ENCODE results near the gene POU3F3.

The POU3F3 gene

DNA sequence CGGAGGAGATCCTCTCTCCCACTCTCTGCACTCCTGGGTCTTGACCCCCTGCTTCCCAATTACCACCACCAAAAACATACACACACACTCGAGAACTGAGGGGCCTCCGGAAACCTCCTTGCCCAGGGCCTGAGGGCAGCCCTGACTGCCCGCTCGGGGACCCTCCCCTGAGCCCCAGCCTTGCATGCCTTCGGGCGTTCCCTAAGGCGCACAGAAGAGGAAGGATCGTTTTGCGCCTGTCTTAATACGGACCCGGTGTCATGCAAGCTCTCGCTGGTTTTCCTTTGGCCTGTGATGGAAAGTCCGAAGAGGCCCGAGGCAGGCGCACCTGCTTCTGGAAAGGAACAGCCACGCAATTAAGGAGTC lies 19.8 kb downstream of the POU3F3 start:
- DNase-seq, result no peak

DNA sequence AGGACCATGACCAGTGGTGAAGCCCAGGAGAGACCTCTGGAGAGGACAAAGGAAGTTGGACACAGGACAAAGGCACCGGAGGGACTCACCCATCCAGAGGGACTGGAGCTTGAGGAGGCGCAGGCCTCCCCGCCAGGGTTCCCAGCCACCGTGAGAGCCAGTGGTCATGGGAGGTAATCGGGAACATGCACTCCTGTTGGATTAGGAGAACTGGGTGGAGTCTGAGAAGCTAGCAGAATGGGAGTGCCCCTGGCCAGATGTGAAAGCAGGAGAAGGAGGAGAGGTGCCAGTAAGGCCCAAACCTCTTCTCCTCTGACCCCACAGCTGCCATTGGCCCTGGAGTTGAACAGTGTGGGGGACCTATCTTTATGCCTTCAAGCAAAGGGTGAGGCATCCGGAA lies 20.3 kb downstream of the POU3F3 start:
- DNase-seq, result no peak

DNA sequence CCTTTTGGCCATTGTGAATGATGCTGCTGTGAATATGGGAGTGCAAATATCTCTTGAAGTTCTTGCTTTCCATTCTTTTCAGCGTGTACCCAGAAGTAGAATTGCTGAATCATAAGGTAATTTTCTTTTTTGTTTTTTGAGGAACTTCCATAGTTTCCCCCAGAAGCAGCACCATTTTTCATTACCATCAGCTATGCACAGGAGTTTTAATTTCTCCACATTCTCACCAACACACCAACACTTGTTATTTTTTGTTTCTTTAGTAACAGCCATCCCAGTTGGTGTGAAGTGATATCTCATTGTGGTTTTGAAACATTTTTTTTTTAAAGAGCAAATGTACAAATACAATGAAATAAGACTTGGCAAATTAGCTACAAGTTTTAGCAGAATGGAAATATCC lies 21.3 kb downstream of the POU3F3 start:
- DNase-seq, result no peak

DNA sequence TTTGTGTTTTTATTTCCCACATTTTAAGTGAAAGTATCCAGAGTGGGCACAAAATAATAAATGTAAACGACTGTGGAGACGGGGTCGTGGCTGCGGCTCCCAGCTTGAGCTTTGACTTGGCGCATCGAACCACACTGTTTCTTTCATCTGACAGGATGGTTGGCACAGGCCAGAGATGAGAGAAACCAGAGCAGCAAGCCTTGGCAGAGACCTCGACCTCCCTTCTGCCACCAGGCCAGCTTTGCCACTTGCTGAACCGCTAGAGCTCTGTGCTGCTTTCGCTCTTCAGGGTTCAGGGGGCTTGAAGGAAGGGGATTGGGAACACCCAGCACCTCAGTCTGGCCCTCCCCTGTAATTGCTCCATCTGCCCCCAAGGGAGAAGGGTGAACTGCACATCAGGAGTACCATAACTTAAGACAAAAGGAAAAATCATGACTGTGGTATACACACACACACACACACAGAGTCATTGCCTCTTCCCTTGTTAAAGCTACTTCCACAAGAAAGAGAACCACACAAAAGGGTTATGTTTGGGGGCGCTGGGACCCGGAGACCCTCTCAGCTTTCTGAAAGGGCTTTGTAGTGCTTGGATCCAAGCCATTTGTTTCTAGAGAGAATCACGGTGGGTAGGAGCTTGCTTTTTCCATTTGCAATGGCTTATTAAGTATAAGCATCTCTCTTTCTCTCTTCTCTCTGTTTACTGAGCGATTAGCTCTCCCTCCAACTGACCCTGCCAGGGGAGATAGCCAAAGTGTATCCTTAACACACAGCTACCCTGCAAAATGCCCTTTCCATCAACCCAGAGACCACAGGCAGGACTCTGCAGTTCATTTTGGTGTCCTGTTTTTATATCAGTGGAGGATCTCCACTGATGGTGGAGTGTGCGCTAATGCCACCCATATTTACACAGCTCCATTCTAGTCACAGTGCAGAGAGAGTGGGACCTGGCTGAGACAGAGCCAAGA lies 23.0 kb downstream of the POU3F3 start:
- DNase-seq, result no peak

DNA sequence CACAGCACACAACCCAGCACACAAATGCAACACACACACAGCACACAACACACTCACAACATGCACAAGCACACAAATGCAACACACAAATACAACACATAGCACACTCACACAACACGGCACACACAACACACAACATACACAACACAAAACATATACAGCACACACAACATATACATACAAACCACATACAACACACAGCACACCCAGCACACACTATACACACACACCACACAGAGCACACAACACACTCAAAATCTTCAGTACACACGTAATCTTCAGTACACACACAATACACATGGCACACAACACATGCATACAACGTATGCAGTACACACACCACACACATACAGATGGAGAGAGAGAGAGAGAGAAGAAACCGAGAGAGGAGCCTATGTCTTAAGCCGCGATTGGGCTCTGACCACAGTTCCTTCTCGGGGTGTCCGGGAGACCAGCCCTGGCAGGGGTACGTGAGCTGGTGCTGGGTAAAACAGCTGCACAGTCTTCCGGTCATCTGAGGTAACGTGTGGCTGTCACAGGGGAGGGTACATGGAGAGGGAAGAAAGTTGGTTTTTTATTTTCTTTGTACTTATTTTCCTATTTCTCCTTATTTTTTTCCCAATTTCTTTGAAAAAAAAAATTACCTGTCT lies 25.1 kb downstream of the POU3F3 start:
- DNase-seq, result no peak

DNA sequence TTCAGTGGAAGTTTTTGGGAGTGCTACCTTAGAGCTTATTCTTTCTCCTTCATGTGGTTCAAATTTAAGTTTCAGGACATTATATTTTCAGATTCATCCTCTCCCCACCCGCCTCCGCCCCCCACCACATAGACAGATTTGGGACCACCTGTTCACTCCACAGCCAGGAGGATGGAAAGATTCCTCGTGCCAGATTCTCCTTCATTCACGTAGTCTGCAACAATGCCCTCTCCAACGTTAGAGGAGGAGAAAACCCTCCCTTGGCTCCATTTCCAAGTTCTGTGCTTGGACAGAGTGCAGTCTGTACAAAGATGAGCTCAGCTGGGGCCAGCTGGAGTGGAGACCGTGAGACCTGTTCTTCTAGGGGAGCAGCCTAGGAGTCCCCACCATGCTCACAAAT lies 26.2 kb downstream of the POU3F3 start:
- no peak for DNase-seq

DNA sequence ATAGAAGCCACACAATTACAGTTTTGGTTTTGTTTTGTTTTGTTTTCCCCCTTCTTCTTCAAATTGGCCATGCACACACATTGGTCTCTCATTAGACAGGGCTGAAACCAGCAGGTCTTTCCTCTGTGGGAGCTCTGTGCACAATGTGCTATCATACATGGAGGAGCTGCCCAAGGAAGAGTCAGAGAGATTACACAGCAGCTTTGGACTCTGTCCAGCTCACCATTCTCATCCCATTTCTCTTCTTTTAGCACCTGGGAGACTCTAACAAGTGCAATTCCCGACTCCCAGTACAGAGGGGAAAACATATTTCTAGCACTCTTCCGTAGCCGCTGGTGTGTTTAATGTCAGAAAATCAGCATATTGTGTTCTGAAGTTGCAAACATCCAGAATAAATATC lies 29.4 kb downstream of the POU3F3 start:
- DNase-seq, result no peak

DNA sequence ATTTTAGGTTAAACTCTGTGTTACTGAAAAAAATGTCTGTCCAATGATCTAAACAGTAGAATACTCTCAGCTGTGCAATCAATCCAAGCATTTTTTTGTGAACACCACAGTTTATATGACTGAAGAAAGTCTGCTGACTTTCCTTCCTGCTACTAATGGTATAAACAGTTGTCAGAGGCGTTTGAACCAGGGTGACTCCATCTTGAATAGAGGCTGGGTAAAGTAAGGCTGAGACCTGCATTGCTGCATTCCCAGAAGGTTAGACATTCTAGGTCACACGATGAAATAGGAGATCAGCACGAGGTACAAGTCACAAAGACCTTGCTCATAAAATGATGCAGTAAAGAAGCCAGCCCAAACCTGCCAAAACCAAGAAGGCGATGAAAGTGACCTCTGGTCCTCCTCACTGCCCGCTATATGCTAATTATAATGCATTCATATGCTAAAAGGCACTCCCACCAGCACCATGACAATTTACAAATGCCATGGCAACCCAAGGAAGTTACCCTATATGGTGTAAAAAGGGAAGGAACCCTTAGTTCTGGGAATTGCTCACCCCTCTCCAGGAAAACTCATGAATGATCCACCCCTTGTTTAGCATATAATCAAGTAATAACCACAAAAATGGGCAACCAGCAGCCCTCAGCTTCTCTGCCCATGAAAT lies 31.3 kb downstream of the POU3F3 start:
- no peak for DNase-seq

DNA sequence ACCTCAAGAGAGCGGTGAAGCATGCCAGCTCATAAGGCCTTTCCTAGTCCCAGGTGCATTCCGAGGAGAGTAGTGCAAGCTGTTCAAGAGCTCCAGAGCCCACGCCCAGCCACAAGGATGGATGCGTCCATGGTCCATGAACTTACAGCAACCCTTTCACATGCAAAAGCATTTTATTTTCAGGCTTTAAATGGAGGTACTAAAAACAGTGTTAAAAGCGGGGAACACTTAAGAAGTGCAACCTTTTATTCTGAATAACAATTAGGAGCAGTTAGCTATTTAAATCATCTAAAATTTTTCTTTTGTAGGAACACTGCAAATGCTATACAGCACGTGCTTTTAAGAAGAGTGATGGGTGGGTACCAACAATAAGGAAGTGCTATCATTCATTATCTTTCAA lies 33.8 kb downstream of the POU3F3 start:
- no peak for DNase-seq

DNA sequence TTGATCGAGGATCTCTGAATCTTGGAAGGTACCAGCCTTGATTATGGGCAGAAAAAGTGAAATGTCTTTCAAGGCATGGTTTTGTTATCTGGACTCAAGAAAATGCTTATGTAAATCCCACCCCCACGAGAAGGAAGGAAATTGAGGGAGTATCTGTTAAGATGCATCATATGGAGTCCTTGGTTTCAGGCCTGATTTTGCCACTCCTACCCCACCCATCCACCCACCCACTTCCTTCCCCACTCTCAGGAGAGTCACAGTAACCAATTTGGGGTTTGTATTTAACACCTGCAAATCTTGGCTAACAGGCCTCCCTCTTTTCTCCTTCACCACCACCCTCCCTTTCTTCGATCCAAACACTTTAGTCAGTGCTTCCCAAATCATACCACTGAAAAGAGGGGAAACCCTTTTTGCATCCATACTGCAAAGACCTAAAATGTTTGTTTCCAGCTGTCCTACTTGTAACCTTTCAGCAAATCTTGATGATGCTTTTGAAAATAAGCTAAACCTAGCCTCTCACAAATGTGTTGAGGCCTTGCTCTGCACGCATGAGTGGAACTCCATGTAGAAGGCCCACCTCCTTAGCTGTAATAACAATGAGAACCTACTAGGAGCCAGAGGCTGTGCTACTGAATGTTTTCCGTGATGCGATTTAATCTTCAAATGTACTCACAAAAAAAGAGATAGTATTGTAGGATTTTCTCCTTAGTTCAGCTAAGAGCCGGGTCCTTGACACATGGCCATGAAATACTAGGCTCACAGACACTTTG lies 34.8 kb downstream of the POU3F3 start:
- no peak for DNase-seq

DNA sequence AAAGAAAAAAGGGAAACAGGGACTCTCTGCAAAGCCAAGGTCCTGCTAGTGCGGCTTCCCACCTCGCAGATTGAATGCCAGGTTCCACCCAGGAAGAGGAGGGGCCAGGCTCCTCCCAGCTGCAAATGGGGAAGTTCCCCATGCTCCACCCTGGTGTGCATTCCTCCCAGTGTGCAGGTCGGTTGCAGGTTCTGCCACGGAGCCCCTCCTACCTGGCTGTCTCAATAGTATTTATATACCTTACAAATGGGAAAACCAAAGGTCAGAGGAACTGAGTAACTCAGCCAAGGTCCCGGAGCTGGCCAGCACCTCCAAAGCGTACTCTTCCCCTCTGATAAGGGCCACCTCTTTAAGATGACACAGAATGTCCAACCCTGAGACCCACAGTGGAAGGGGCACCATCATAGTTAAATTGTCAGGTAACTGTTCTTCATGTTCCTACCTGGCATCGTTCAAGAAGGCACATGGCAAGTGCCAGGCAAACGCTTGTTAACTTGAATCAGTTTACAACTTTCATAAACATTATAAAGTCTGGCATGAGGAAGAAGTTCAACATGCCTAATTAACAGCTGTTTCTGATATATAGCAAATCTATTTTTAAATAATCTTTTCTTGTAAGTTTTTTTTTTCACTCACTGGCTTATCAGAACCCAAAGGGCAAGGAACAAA lies 35.5 kb downstream of the POU3F3 start:
- DNase-seq, result no peak

DNA sequence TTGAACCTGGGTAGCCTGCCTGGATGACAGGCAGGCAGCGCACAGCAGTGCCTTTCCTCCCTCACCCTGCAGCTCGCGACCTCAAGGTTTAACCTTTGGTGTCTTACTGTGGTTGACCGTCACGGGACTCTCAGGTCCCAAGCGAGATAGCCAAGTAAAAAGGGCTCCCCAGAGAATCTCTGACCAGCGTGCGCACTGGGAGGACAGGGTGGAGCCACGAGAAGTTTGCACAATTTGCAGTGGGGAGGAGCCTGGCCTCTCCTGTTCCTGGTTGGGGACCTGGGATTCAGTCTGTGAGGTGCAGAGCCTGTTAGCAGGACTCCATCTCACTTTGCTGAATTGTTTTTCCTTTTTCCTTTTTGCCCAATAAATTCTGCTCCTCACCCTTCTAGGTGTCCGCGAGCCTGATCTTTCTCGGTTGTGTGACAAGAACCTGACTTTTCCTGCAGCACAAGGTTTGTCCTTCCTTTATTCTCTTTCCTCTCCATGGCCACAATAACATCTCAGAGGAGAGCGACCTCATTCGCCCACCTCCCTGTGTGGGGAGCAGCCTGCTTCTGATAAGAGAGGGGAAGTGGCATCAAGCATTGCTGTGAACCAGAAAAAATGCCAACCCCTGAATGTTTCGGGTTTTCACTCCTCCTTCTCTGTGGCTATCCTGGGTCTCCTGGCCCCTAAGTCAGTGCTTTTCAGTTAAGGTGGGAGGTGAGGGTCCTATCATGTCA lies 36.2 kb downstream of the POU3F3 start:
- DNase-seq, result no peak

DNA sequence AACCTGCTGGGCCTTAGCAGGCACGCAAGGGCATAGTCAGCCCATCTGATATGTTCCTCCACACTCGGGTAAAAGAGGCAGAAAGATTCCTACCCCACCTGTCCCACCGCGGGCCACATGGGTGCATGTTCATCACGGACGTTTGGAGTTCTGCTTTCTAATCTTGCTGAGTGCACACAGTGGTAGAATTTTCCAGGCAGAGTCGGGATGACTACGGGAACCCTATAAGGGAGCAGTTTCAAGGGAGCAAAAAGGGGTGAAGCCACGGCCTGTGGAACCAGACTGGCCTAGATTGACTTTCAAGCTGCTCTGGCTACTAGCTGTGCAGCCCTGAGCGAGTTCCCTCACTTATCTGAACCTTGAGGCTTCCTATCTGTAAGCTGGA lies 36.8 kb downstream of the POU3F3 start:
- DNase-seq, result no peak

DNA sequence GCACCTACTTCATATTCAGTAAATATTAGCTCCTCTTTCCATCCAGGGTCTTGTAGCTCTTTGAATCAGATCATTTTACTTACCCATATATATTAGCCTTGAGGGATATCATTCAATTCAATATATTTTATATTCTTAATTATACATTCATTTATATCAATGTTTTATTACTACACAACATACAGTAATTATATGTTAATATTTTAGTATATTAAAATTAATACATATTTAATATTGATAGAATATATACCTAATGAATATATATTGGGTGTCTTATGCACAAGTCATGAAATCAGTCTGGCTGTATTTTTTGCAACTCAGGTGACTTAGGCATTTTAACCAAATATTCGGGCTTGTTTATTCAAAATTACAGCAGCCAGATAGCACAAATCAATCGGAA lies 37.2 kb downstream of the POU3F3 start:
- DNase-seq, result no peak

DNA sequence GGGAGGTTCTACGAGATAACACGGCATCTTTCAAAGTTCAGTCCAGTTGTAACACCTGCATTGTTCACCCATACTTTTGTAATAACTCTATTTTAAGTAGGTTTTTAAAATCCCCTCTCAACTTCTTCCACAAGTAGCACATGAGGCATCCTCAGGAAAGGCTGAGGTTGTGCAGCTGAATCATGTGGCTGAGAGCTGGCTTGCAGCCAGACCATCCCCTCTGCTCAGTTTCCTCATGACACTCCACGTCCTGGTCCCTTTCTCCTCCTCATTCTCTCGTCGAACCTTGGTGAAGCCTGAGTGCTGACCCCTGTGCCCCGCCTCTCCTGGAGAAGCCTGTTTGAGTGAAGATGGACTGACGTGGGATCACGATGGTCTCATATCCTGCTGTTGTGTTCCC lies 42.5 kb downstream of the POU3F3 start:
- no peak for DNase-seq

DNA sequence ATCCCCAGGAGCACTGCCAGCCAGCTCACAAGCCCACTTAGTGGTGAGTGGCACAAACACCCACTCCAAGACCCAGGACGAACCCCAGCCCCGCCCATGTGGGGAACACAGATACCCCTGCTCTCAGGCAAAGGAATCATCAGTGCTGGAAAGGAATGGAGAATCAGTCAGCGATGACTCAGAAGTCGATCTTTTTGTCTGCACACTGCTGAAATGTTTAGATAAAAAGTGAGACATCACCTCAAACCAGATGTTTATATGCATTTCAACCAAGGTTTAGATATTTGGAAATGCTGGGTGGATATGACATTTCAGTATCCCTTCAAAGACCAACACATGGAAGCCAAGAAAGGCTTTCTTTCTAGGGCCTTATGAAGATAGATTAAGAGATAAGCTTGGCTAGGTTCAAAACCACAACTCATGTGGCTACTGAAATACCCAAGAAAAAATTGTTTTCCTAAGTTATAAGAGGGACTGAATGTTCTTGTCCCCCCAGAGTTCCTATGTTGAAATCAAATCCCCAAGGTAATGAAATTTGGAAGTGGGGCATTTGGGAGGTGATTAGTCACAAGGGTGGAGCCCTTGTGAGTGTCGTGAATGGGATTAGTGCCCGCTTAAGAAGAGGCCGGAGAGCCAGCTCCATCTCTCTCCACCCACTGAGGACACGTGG lies 43.7 kb downstream of the POU3F3 start:
- no peak for DNase-seq

DNA sequence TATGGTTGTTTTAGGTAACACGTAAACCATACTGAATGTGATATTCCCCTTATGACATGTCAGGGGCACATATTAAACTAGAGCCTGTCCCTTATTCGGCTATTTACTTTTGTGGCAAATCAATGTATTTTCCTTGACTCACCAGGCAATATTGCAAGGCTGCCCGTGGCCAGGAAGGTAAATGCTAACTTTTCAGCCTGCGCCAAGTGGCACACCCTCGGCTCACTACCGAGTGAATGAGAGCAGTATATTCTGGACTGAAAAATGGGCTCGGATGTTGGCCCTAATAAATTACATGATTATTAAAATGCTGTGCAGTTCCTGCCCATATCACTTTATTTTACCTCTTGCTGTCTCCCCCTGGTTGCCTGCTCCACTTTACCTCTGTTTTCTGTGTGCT lies 46.7 kb downstream of the POU3F3 start:
- no peak for DNase-seq

DNA sequence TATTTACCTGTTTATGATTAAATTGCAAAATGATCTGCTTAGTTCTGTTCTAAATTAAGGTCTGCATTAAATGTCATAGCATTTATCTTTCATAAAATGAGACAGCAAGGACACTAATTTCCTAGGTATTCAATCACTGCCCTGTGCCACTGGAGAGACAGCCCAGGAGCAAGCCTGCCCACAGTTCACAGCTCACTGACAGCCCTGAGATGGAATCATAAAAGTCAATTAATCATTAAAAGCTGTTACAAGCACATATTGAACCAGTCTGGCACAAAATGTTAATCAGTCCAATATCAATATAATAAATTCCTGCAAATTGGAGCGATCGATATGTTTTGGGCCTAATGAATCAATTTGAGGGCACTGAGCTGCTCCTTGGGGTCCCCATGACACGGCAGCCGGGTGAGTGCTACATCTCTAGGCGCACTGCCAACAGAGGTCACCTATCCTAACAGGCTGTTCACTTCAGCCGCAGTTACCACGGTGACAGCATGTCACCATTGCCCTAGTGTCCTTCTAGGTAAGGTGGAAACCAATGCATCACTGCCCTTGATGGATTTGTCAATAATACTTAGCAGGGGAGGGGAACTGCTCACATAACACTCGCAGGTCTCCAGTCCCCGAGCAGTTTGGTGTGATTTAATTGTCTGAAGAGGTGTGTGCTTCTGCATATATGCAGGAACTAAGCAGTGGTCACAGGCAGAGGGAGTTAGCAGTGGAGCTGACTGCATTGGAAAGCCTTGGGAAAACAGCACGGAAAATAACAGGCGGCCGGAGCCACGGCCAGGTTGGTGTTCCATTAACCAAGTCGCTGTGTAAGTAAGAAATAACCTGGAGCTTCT lies 47.3 kb downstream of the POU3F3 start:
- DNase-seq, result peak; percentile 61

DNA sequence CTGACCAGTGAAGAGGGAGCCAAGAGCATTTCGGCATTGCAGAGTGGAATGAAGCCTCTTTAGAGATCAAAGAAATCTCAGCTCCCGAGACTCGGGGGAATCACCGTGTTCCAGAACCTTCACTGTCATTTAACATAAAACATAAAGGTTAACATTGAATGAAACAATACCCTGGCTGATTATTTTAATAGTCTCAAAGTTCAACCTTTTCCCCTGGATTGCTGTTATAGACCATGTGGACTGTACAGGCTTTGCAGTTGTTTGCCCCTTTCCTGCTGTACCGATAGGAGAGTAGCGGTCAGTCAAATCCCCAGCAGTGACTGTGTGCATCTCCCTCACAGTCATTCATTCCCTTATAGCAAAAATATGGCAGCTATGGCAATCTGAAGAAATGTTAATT lies 48.4 kb downstream of the POU3F3 start:
- DNase-seq, result peak; percentile 29
